ENCODE data around the gene LAMTOR2. TPM values are rescaled to one million over a fixed set of nuclear protein-coding genes. Genes with fewer than 3 reads are reported as not detected.

LAMTOR2 gene
- total RNA-seq, 1 experiment from 2014 or later = 63.4 TPM

GRCh38 chr1:156056326-156056849 is 1.8 kb downstream of the LAMTOR2 start:
- ChIA-PET POLR2A (no interaction called here), CTCF (no interaction called here)
- Histone ChIP-seq H3K4me1 (ENCODE audit: control insufficient read depth, insufficient read depth, low read length) (peaks cover 7% of the 10 kb centered on the region; the same call in 1 of the 2 replicates), H3K27ac (ENCODE audit: low read length) (no peak overlapping the region), H3K27me3 (ENCODE audit: control insufficient read depth, insufficient read depth, low read length) (no peaks in the 10 kb centered on the region), H3K9me3 (ENCODE audit: control insufficient read depth, insufficient read depth, low read depth, low read length) (no peaks in the 10 kb centered on the region), H3K4me3 (ENCODE audit: low read depth in 2 of 2, low read length in 2 of 2) (no peak overlapping the region), H3K36me3 (ENCODE audit: control insufficient read depth, insufficient read depth, low read length) (peaks cover 5% of the 10 kb centered on the region; the same call in 1 of the 2 replicates)
- intact Hi-C loops (cut with micrococcal nuclease; ENCODE audit: unreplicated experiment) (loop anchor here (5.0 kb wide), 1 partner anchor 114 kb away; the partner anchor contains the start of gene RXFP4), in situ Hi-C loops (cut with HindIII; ENCODE audit: low pct_unique_long_range_greater_than_20kb, low sequenced_read_pairs) (no loop called here)
- BruUV-seq (replicated peaks) = TSS peak; percentile 87
- ATAC-seq = no peak
- TF ChIP-seq SIN3A (IDR thresholded peaks at IDR 0.05; ENCODE audit: borderline replicate concordance, insufficient read depth, low read depth, low read length) = no peak
- TF ChIP-seq TCF7L2 (IDR thresholded peaks at IDR 0.05; ENCODE audit: low read depth, low read length) = no peak
- no peak for TF ChIP-seq REST (IDR thresholded peaks at IDR 0.05; ENCODE audit: insufficient read depth in 1 of 2, low read depth in 2 of 2, low read length in 1 of 2)
- TF ChIP-seq POLR2AphosphoS5 (IDR thresholded peaks at IDR 0.05; ENCODE audit: low read depth, low read length) = no peak
- TF ChIP-seq CTCF (IDR thresholded peaks at IDR 0.05) = no peak
- DNase-seq (ENCODE audit: low read depth, low spot score) = no peak

GRCh38 chr1:156060937-156061636 is 6.5 kb downstream of the LAMTOR2 start, which contains the start of gene RAB25:
Gene RAB25, plus strand, starts transcription at chr1:156061160. Its CDS starts 241 bp downstream, at chr1:156061401.
- Histone ChIP-seq H3K4me3 (ENCODE audit: low read depth in 2 of 2, low read length in 2 of 2) (no peak within 1 kb of the TSS), H3K27ac (ENCODE audit: low read length) (no peak within 1 kb of the TSS), H3K4me1 (ENCODE audit: control insufficient read depth, insufficient read depth, low read length) (no peaks in the 10 kb centered on the region), H3K27me3 (ENCODE audit: control insufficient read depth, insufficient read depth, low read length) (no peaks in the 10 kb centered on the region), H3K9me3 (ENCODE audit: control insufficient read depth, insufficient read depth, low read depth, low read length) (no peaks in the 10 kb centered on the region), H3K36me3 (ENCODE audit: control insufficient read depth, insufficient read depth, low read length) (peaks cover 2% of the 10 kb centered on the region; the same call in 1 of the 2 replicates)
- no peak for ATAC-seq
- in situ Hi-C loops (cut with HindIII; ENCODE audit: low pct_unique_long_range_greater_than_20kb, low sequenced_read_pairs) (no loop called here), intact Hi-C loops (cut with micrococcal nuclease; ENCODE audit: unreplicated experiment) (no loop called here)
- CTCF ChIA-PET = no interaction called here
- no TSS peak for BruUV-seq (replicated peaks)
- no peak for DNase-seq (ENCODE audit: low read depth, low spot score)
- TF ChIP-seq SIN3A (IDR thresholded peaks at IDR 0.05; ENCODE audit: borderline replicate concordance, insufficient read depth, low read depth, low read length) (no peak), CTCF (IDR thresholded peaks at IDR 0.05) (no peak), TCF7L2 (IDR thresholded peaks at IDR 0.05; ENCODE audit: low read depth, low read length) (no peak), REST (IDR thresholded peaks at IDR 0.05; ENCODE audit: insufficient read depth in 1 of 2, low read depth in 2 of 2, low read length in 1 of 2) (no peak), POLR2AphosphoS5 (IDR thresholded peaks at IDR 0.05; ENCODE audit: low read depth, low read length) (no peak)
- POLR2A ChIA-PET = no interaction called here
